Measurements from ENCODE around the gene CCDC88A. TPM values are rescaled to one million over a fixed set of nuclear protein-coding genes. Genes with fewer than 3 reads are reported as not detected.
"Not testable (repeated sequence)": the region's sequence is repeated elsewhere in the genome, so short reads cannot be mapped to it uniquely, and the experiment has no call there.

Gene CCDC88A
- total RNA-seq, 2 experiments from 2014 or later, result 14.0 to 14.4 TPM

DNA sequence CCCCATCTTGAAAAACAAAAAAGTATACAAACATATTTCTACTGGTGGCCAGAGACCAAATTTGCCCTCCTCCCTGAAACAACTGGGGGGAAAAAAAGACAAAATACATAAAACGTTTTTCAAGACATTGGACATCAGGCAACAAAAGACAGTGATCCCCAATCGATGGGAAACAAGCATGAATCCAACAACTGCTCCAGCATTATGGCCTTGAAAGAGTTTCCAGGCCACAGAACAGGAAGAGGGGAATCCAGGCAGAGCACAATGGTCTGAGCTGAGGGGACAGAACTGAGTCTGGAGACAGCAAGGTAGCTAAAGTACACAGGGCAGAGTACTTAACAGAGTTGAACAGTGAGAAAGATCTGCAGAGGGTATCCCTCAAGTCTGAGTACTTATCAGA is 4.4 kb downstream of the CCDC88A start:
- no peak overlapping the region for H3K4me3 Mint-ChIP-seq
- peaks cover 10% of the 10 kb centered on the region for H3K27me3 Mint-ChIP-seq
- H3K36me3 Mint-ChIP-seq, result peaks cover 3% of the 10 kb centered on the region
- no peak overlapping the region for H3K27ac Mint-ChIP-seq
- H3K9me3 Mint-ChIP-seq, result no peaks in the 10 kb centered on the region
- peaks cover 25% of the 10 kb centered on the region for H3K4me1 Mint-ChIP-seq
- no peak for DNase-seq

DNA sequence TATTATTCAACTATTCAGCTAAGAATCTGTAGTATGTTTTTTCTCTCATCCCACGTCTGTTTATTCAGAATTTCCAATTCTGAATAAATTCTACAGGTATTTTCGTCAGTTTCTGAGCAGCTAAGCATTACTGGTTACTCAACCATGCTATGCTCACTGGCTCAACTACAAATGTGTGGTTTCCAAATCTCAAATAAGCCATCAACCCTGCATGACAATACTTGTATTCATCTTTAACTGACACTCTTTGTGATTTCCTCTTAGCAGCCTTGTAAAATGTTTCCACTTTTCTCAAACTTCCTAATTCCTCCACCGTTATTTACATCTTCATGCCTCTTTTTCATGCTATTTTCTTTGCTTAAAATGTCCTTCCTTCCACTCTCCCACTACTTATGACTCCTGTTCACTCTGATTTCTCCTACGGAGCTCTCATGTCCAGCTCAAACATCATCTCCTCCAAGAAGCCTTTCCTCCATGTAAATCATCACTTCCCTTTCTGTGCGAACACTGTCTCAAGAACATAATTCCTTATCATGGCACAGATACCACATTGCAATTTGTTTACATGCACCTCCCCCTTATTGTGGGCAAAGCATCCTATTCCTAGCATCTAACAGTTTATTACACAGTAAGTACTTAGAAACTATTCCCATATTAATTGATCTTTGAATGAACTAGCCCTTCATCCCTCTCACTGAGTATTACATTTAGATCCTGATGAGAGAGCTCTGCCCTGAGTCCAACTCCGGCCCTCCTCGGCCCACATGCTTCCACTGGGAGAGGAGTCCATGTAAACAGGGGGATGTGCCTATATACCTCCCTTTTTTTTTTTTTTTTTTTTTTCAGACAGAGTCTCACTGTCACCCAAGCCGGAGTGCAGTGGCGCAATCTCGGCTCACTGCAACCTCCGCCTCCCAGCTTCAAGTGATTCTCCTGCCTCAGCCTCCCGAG is 10.5 kb downstream of the CCDC88A start:
- Mint-ChIP-seq H3K4me3 (no peak overlapping the region), H3K36me3 (peaks cover 3% of the 10 kb centered on the region), H3K9me3 (no peaks in the 10 kb centered on the region), H3K27ac (no peak overlapping the region), H3K27me3 (no peaks in the 10 kb centered on the region), H3K4me1 (peaks cover 5% of the 10 kb centered on the region)
- no peak for DNase-seq

DNA sequence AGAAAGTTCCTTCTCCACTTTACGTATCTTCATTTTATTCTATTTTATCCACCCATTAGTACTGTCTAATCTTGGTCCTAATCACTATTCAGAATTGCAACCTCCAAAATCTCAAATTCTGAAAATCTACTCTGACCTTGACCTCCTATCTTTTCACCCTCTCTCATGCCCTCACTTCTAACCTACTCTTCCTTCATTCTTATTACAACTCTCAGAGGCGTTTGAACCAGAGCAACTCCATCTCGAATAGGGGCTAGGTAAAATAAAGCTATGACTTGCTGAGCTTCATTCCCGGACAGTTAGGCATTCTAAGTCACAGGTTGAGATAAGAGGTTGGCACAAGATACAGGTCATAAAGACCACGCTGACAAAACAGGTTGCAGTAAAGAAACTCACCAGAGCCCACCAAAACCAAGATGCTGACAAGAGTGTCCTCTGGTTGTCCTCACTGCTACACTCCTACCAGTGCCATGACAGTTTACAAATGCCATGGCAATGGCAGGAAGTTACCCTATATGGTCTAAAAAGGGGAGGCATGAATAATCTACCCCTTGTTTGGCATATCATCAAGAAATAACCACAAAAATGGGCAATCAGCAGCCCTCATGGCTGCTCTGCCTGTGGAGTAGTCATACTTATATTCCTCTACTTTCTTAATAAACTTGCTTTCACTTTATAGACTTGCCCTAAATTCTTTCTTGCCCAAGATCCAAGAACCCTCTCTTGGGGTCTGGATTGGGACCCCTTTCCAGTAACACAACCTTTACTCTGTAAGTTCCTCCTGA is 11.4 kb downstream of the CCDC88A start:
- no peaks in the 10 kb centered on the region for H3K9me3 Mint-ChIP-seq
- no peak overlapping the region for H3K4me3 Mint-ChIP-seq
- H3K27ac Mint-ChIP-seq, result no peak overlapping the region
- H3K27me3 Mint-ChIP-seq, result no peaks in the 10 kb centered on the region
- no peak for DNase-seq
- H3K36me3 Mint-ChIP-seq, result peaks cover 3% of the 10 kb centered on the region
- peaks cover 7% of the 10 kb centered on the region for H3K4me1 Mint-ChIP-seq

DNA sequence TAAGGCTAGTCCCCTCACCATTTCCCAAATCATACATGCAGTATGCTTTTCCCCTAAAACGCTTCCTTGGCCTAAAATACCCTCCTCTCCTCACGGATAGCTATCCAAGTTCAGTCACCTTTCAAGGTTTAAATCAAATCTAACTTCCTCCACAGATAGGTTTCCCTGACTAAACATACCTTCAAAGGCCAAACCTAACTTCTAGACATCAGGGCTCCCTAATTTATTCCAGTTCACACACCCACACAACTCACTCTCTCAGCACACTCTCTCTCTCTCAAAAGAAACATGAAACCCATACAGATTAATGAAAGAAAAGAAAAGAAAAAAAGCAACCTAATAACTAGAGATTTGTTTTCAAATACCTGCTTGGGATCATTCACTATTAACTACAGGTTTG is 14.5 kb downstream of the CCDC88A start:
- H3K36me3 Mint-ChIP-seq, result no peaks in the 10 kb centered on the region
- peaks cover 7% of the 10 kb centered on the region for H3K4me1 Mint-ChIP-seq
- H3K9me3 Mint-ChIP-seq, result no peaks in the 10 kb centered on the region
- DNase-seq, result no peak
- no peak overlapping the region for H3K4me3 Mint-ChIP-seq
- H3K27ac Mint-ChIP-seq, result no peak overlapping the region
- no peaks in the 10 kb centered on the region for H3K27me3 Mint-ChIP-seq

DNA sequence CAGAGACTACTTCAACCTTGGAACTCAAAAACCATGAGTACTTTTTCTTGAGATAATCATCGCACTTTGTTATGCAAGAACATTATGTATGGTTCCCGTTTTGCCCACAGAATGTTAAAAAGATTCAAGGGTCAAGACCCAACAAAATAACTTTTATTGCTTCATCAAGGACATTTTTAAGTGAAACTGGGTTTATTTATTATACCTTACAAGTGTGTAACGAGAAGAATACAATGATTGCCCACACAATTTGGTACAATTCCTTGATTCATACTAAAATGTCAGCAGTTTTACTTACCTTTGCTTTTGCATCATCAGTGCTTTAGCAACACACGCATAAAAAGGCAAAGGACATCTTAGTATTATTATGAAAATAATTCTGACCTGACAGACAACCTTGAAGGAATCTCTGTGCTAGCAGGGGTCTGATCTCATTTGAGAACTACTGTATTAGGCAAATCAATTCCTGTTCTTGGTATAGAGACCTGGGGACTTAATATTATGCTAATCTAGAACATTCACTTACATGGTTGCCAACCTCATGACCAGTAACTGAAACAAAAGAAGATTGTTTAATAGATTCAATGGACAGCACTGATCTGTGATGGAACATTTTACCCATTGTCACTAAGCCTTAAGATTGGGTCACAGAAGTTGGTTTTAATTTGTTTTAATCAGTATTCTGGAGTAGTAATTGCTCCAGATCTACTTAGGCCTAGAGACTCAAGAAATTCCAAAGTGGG is 16.2 kb downstream of the CCDC88A start:
- Mint-ChIP-seq H3K36me3 (no peaks in the 10 kb centered on the region), H3K9me3 (no peaks in the 10 kb centered on the region), H3K27me3 (no peaks in the 10 kb centered on the region), H3K4me3 (no peak overlapping the region), H3K27ac (no peak overlapping the region), H3K4me1 (peaks cover 3% of the 10 kb centered on the region)
- DNase-seq, result no peak

DNA sequence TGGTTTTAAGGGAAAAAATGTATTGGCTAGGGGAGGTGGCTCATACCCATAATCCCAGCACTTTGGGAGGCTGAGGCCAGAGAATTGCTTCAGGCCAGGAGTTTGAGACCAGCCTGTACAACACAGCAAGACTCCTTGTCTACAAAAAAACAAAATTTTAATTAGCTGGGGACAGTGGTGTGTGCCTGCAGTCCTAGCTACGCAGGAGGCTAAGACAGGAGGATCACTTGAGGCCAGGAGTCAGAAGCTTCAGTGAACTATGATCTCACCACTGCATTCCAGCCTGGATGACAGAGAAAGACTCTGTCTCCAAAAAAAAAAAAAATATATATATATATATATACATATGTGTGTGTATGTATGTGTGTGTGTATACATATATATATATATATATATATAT is 18.5 kb downstream of the CCDC88A start:
- Mint-ChIP-seq H3K4me3 (no peak overlapping the region), H3K27ac (no peak overlapping the region), H3K27me3 (no peaks in the 10 kb centered on the region), H3K36me3 (no peaks in the 10 kb centered on the region), H3K4me1 (peaks cover 3% of the 10 kb centered on the region), H3K9me3 (no peaks in the 10 kb centered on the region)
- DNase-seq, result no peak

DNA sequence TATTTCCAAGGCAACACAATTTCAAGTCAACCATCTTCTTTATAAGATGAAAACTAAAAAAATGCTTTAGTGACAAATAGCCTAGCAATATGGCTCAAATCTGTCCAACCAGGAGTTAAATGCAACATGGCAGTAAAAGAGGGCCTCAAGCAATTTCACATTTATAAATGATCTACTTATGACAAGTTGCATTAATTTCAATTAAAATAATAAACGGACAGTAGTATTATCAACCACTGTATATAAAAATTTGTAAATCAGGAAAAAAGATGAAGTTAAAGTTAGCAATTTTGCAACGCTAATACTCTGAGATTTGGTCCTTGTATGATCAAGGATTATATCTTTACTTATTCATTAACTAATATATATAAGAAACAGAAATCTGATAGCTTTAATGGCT is 19.3 kb downstream of the CCDC88A start:
- no peaks in the 10 kb centered on the region for H3K36me3 Mint-ChIP-seq
- no peak overlapping the region for H3K27ac Mint-ChIP-seq
- H3K9me3 Mint-ChIP-seq, result no peaks in the 10 kb centered on the region
- no peak overlapping the region for H3K4me3 Mint-ChIP-seq
- no peak for DNase-seq
- H3K27me3 Mint-ChIP-seq, result no peaks in the 10 kb centered on the region
- peaks cover 3% of the 10 kb centered on the region for H3K4me1 Mint-ChIP-seq

DNA sequence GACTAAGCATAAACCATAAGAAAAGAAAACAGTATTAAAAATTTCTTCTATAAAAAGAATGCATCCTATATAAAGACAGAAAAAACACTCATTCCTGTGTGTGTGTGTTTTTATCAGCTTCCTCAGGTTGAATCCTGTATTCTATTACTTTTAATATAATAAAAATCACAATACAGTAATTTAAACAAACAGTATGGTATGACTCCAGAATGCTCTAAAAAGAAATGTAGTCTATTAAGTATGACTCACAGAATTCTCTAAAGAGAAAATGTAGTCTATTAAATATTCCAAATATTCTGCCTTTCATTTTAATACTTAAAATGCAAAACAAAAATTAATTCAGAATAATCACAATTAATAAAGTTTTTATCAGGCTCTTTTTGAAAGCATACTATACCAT is 19.8 kb downstream of the CCDC88A start:
- H3K36me3 Mint-ChIP-seq, result no peaks in the 10 kb centered on the region
- H3K4me1 Mint-ChIP-seq, result peaks cover 2% of the 10 kb centered on the region
- no peak overlapping the region for H3K27ac Mint-ChIP-seq
- no peak overlapping the region for H3K4me3 Mint-ChIP-seq
- peaks cover 3% of the 10 kb centered on the region for H3K9me3 Mint-ChIP-seq
- no peak for DNase-seq
- no peaks in the 10 kb centered on the region for H3K27me3 Mint-ChIP-seq

DNA sequence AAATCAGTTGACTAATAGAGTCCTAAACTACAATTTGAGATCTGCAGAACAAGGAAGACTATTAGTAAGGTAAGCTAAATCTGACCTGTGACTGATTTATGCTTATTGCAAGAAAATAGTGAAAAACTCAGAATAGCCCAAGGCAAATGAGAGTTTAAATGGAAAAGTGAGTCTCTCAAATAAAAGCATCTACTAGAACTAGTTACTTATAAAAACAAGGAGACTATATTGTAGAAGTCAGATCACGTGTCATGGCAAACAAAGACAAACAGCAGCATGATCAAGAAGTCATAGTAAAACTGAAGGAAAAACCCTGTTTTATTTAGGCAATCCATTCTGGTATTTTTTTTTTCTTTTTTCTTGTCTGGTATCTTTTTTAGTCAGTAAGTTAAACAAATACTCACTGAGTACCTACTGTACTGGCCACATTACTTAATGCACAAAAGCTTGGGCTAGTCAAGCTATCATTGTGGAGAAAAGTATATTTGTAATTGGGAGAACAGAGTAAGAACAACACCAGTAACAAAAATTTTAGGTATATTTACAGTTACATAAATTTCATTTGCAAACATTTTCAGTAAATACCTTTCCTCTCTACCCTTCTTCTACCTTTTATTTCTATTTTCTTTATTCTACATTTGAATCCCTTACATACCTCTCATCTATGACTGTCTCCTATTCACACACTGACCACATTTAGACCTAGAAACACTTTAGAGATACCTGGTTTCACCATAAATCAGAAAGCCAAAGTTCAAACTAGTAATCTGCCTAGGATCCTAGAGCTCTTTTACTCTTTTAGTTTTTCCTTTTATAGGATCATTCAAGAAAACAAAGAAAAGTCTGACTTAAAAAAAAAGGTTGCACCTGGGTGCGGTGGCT is 23.7 kb downstream of the CCDC88A start:
- no peaks in the 10 kb centered on the region for H3K27me3 Mint-ChIP-seq
- no peak for DNase-seq
- H3K4me3 Mint-ChIP-seq, result no peak overlapping the region
- H3K36me3 Mint-ChIP-seq, result no peaks in the 10 kb centered on the region
- peaks cover 5% of the 10 kb centered on the region for H3K9me3 Mint-ChIP-seq
- H3K27ac Mint-ChIP-seq, result peak overlapping the region; percentile 39
- no peaks in the 10 kb centered on the region for H3K4me1 Mint-ChIP-seq

DNA sequence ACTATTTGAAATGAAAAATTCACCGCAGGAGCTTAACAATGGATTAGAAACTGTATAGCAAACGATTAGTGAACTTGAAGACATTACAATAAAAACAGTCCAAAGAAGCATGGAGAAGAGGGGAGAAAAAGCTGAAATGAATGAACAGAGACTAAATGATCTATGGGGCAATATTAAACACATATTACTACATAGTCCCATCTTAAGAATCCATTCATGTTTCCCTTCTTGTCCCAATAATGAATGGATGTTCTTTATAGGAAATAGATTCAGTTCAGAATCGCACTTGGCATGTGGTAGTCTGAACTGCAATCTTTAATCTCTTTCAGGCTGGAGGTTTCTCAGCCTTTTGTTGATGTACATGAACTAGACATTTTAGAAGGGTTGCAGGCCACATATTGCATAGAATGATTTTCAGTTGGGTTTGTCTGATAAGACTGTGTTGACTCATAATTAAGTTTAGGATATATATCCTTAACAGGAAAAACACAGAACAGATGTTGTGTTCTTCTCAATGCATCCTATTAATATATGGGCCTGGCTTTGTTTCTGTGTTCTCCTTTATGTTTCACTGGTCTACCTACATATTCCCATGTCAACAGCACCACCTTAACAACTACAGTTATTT is 27.9 kb downstream of the CCDC88A start:
- no peaks in the 10 kb centered on the region for H3K4me1 Mint-ChIP-seq
- H3K36me3 Mint-ChIP-seq, result no peaks in the 10 kb centered on the region
- no peaks in the 10 kb centered on the region for H3K27me3 Mint-ChIP-seq
- H3K9me3 Mint-ChIP-seq, result peaks cover 5% of the 10 kb centered on the region
- H3K27ac Mint-ChIP-seq, result no peak overlapping the region
- DNase-seq, result no peak
- no peak overlapping the region for H3K4me3 Mint-ChIP-seq

DNA sequence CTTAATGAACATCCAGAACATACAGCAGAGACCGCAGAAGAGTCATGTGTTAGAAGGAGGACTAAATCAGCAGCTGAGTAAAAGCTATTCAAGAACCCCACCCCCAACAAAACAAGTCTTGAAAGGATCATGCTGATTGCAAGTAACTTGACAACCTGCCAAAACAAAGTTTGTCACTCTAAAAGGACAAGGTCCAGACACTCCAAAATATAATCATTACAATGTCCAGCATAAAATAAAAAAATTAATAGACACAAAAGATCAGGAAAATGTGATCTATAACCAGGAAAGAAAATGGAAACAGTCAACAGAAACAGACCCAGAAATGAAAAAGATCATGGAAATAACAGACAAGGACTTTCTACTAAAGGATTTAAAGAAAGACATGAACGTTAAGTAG is 28.5 kb downstream of the CCDC88A start:
- Mint-ChIP-seq H3K36me3 (no peaks in the 10 kb centered on the region), H3K4me1 (no peaks in the 10 kb centered on the region), H3K27me3 (no peaks in the 10 kb centered on the region), H3K4me3 (no peak overlapping the region), H3K9me3 (peaks cover 5% of the 10 kb centered on the region), H3K27ac (no peak overlapping the region)
- no peak for DNase-seq

DNA sequence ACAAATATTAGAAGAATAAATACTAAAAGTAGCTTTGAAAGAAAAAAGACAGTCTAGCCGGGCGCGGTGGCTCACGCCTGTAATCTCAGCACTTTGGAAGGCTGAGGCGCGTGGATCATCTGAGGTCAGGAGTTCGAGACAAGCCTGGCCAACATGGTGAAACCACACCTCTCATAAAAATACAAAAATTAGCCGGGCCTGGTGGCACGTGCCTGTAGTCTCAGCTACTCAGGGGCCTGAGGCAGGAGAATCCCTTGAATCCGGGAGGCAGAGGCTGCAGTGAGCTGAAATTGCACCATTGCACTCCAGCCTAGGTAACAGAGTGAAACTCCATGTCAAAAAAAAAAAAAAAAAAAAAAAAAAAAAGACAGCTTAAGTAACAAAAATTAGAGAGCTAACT is 34.1 kb downstream of the CCDC88A start:
- DNase-seq, H3K4me3 Mint-ChIP-seq, H3K36me3 Mint-ChIP-seq, H3K27ac Mint-ChIP-seq, H3K27me3 Mint-ChIP-seq, H3K9me3 Mint-ChIP-seq, H3K4me1 Mint-ChIP-seq: not testable (repeated sequence)

DNA sequence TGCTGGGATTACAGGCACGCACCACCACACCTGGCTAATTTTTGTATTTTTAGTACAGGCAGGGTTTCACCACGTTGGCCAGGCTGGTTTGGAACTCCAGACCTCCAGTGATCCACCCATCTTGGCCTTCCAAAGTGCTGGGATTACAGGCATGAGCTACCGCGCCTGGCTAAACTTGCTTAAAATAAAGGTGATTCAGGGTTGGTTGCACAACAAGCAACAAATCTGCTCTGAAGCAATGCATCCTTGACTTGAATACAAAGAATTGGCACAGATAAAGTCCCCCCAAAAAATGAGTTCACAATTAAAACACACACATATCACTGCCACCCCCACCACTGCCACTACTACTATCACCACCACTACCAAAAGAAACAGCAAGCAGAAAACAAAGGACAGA is 34.9 kb downstream of the CCDC88A start:
- Mint-ChIP-seq H3K27ac (no peak overlapping the region), H3K36me3 (peaks cover 4% of the 10 kb centered on the region), H3K9me3 (no peaks in the 10 kb centered on the region), H3K4me3 (no peak overlapping the region), H3K27me3 (no peaks in the 10 kb centered on the region), H3K4me1 (no peaks in the 10 kb centered on the region)
- no peak for DNase-seq

DNA sequence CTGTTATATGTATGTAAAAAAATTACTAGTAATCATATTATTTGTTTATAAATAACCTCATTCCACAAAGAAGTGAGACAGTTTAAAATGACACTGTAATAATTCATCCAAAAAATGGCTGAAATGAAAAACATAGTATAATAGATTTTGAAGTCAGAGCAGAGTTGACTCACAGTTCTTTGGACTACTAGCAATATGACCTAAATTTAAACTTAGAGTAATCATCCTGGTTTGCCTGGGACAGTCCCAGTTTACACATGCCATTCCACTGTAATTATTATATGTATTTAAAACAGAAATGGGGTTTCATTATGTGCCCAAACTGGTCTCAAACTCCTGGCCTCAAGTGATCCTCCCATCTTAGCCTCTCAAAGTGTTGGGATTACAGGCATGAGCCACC is 48.3 kb downstream of the CCDC88A start:
- Mint-ChIP-seq H3K36me3 (no peaks in the 10 kb centered on the region), H3K4me1 (no peaks in the 10 kb centered on the region), H3K4me3 (no peak overlapping the region), H3K27me3 (no peaks in the 10 kb centered on the region), H3K9me3 (no peaks in the 10 kb centered on the region), H3K27ac (no peak overlapping the region)
- DNase-seq, result no peak

Measured in activated naive CD8-positive, alpha-beta T cell treated with anti-CD3 and anti-CD28 coated beads for 36 hours (primary cell).